ENCODE measurements around the gene LRRC4C.

Gene LRRC4C

GRCh38 chr11:41333357-41333756 lies 126.1 kb downstream of the LRRC4C start:
- TF ChIP-seq CTCF (conservative IDR thresholded peaks at IDR 0.05): no peak
- H3K27ac ChIP-seq: no peak overlapping the region

GRCh38 chr11:41328324-41328723 lies 131.1 kb downstream of the LRRC4C start:
- no peak for TF ChIP-seq CTCF (conservative IDR thresholded peaks at IDR 0.05)
- no peak overlapping the region for H3K27ac ChIP-seq

- no peak for TF ChIP-seq CTCF (conservative IDR thresholded peaks at IDR 0.05)
Observed at GRCh38 chr11:41323446-41323845, 136.0 kb downstream of the LRRC4C start.

GRCh38 chr11:41320653-41321052 lies 138.8 kb downstream of the LRRC4C start:
- no peak overlapping the region for H3K27ac ChIP-seq
- TF ChIP-seq CTCF (conservative IDR thresholded peaks at IDR 0.05): no peak

More at GRCh38 chr11:41323446-41323845, 136.0 kb downstream of the LRRC4C start:
- no peak overlapping the region for H3K27ac ChIP-seq

- no peak overlapping the region for H3K27ac ChIP-seq
- TF ChIP-seq CTCF (conservative IDR thresholded peaks at IDR 0.05): no peak
Observed at GRCh38 chr11:41320238-41320637, 139.2 kb downstream of the LRRC4C start.

- TF ChIP-seq CTCF (conservative IDR thresholded peaks at IDR 0.05): no peak
- no peak overlapping the region for H3K27ac ChIP-seq
Observed at GRCh38 chr11:41319434-41319833, 140.0 kb downstream of the LRRC4C start.

- H3K27ac ChIP-seq: no peak overlapping the region
- TF ChIP-seq CTCF (conservative IDR thresholded peaks at IDR 0.05): no peak
Observed at GRCh38 chr11:41316751-41317150, 142.7 kb downstream of the LRRC4C start.

- H3K27ac ChIP-seq: no peak overlapping the region
- TF ChIP-seq CTCF (conservative IDR thresholded peaks at IDR 0.05): no peak
Observed at GRCh38 chr11:41313226-41313625, 146.2 kb downstream of the LRRC4C start.
